WERI-Rb-1 (cell line): Measurements from ENCODE around the gene TMEM80.

Experiments
- DNase-seq: peaks from one replicate; pipeline ENCODE4 v3.0.0-alpha.2; 2020
- H3K27ac ChIP-seq: fragments of 250-450 bp; sonication (Bioruptor Pico); 2 replicates; pipeline ENCODE4 v1.5.1; 2020; ENCODE audit warnings: mild to moderate bottlenecking, moderate library complexity
- H3K27me3 ChIP-seq: fragments of 250-450 bp; sonication (Bioruptor Pico); 2 replicates; pipeline ENCODE4 v1.5.1; 2021; ENCODE audit warnings: mild to moderate bottlenecking, low read depth, moderate library complexity; ENCODE audit not compliant: insufficient read depth, severe bottlenecking
- H3K36me3 ChIP-seq: fragments of 250-450 bp; sonication (Bioruptor Pico); 2 replicates; pipeline ENCODE4 v1.5.1; 2020; ENCODE audit warnings: mild to moderate bottlenecking, moderate library complexity
- H3K4me3 ChIP-seq: 2 replicates; pipeline ENCODE4 v1.5.1; 2011; ENCODE audit warnings: low read depth, mild to moderate bottlenecking, control low read depth, low read length
- H3K9me3 ChIP-seq: fragments of 250-450 bp; sonication (Bioruptor Pico); 2 replicates; pipeline ENCODE4 v1.5.1; 2021; ENCODE audit warnings: mild to moderate bottlenecking, moderate library complexity; ENCODE audit not compliant: severe bottlenecking
- TF ChIP-seq, protein P1 (sequence below): IDR thresholded peaks from 2 replicates; pipeline ENCODE4 v1.5.1; 2011; ENCODE audit warnings: low read depth, mild to moderate bottlenecking, control low read depth, inconsistent platforms, low read length

The TMEM80 gene

DNA sequence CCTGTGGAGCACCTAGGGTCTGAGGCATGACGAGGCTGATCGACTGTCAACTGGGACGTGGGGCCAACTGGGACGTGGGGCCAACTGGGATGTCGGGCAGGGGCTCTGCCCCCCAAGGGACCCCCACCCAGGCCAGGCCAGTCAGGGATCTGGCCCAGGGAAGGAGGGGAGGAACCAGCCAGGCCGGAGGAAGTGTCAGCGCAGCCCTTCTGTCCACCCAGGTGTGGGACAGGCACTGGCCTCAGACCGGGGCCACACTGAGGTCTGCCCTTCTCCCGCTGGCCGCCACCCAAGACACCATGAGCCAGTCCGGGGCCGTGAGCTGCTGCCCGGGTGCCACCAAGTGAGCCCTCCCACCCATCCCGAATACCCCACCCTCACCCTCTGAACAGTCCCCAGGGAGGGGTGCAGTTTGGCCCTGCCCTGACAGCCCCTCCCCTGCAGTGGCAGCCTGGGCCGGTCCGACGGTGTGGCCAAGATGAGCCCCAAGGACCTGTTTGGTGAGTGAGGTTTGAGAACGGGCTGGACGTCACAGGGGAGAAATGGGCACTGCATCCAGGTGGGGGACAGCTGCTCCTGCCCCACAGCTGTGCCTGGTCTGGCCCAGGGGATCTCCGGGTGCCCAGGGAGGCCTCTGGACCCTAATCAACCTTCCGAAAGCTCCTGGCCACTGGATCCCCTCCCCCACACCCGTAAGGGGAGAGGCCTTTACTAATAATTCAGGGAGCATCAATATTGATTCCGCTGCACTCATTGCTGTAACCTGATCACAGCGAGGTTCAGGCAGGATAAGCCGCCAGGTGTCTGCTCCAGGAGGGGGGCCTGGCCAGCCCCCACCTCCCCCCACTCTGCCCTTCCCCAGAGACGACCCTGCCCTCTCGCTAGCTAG, 13.7 kb downstream of the TMEM80 start:
- H3K9me3 ChIP-seq: no peaks in the 10 kb centered on the region
- H3K4me3 ChIP-seq: no peak overlapping the region
- H3K27me3 ChIP-seq: no peaks in the 10 kb centered on the region
- DNase-seq: no peak
- H3K36me3 ChIP-seq: no peaks in the 10 kb centered on the region
- TF ChIP-seq, protein P1, sequence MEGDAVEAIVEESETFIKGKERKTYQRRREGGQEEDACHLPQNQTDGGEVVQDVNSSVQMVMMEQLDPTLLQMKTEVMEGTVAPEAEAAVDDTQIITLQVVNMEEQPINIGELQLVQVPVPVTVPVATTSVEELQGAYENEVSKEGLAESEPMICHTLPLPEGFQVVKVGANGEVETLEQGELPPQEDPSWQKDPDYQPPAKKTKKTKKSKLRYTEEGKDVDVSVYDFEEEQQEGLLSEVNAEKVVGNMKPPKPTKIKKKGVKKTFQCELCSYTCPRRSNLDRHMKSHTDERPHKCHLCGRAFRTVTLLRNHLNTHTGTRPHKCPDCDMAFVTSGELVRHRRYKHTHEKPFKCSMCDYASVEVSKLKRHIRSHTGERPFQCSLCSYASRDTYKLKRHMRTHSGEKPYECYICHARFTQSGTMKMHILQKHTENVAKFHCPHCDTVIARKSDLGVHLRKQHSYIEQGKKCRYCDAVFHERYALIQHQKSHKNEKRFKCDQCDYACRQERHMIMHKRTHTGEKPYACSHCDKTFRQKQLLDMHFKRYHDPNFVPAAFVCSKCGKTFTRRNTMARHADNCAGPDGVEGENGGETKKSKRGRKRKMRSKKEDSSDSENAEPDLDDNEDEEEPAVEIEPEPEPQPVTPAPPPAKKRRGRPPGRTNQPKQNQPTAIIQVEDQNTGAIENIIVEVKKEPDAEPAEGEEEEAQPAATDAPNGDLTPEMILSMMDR: no peak
- peak overlapping the region; percentile 26; the same call in 1 of the 2 replicates for H3K27ac ChIP-seq

DNA sequence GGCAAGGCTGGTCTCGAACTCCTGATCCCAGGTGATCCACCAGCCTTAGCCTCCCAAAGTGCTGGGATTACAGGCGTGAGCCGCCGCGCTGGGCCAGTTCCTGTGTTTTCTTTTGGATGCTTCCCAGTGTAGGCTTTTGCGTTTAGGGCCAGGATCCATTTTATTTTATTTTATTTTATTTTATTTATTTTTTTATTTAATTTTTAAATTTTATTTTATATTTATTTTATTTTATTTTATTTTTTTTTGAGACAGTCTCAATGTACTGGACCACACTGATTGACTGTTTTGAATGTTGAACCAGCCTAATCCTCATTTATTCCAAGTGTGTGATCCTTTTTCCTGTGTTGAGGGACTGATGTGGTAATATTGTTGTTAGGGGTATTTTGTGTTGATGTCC, 18.8 kb downstream of the TMEM80 start:
- peaks cover 7% of the 10 kb centered on the region for H3K9me3 ChIP-seq
- TF ChIP-seq, protein P1: no peak
- DNase-seq: no peak

DNA sequence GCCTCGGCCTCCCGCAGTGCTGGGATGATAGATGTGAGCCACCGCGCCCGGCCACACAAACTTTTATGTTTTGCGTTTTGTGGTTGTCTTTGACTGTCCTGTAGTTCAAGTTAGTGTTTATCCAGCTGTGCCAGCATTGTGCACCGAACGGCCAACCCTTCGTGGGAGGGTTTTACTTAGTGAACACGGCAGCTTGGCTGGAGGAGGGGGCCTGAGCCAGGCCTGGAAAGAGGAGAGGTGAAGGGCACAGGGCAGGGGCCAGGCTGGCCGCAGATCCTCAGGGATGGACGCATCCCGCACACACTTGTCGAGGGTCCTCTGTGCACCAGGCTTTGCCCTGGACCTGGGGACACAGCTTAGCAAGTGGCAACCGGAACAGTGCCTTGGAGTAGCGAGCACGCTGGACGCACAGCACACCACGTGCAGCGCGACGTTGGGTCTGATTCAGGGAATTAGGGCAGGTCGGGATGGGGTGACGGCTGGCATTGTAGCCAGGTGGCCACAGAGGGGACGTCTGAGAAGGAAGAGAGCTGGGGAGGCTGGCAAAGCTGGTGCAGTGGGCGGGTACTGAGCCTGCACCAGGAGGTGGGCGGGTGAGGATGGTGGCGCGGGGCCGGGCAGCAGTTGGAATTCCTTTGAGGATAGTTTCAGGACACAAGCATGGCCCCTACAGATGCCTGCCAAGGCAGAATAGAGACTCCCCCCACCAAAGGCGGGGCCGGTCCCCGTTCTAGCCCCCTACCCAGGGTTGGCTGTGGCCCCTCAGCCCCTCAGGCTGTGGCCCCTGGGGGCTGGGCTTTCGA, 23.8 kb downstream of the TMEM80 start:
- peaks cover 7% of the 10 kb centered on the region for H3K9me3 ChIP-seq
- no peak for DNase-seq
- peaks cover 27% of the 10 kb centered on the region for H3K27me3 ChIP-seq
- no peaks in the 10 kb centered on the region for H3K36me3 ChIP-seq
- no peak overlapping the region for H3K4me3 ChIP-seq
- no peak overlapping the region for H3K27ac ChIP-seq
- TF ChIP-seq, protein P1: no peak

More for the DNA sequence above, 18.8 kb downstream of the TMEM80 start:
- H3K36me3 ChIP-seq: no peaks in the 10 kb centered on the region
- no peaks in the 10 kb centered on the region for H3K27me3 ChIP-seq
- no peak overlapping the region for H3K4me3 ChIP-seq
- H3K27ac ChIP-seq: no peak overlapping the region

DNA sequence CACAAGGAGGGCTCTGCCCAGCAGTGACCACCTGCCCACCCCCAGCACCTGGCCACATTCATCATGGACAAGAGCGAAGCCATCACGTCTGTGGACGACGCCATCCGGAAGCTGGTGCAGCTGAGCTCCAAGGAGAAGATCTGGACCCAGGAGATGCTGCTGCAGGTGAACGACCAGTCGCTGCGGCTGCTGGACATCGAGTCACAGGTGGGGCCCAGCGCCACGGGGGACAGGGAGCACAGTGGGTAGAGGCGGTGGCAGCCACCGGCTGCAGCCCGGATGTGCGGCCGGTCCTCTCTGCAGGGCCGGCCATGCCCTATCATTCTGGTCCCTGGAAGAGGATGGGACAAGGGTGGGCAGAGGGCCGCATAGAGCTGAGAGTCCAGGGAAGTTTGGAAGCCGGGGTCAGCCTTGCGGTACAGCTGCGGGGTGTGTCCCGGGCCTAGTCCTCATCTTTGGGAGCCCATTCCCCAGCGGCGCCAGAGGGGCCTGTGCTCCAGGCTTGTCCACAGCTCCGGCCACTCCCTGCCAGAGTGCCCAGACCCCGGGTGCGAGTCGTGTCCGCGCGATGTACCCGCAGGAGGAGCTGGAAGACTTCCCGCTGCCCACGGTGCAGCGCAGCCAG, 24.5 kb downstream of the TMEM80 start:
- TF ChIP-seq, protein P1: no peak
- no peak overlapping the region for H3K27ac ChIP-seq
- peaks cover 27% of the 10 kb centered on the region for H3K27me3 ChIP-seq
- no peaks in the 10 kb centered on the region for H3K36me3 ChIP-seq
- peaks cover 2% of the 10 kb centered on the region for H3K9me3 ChIP-seq
- no peak for DNase-seq
- peak overlapping the region; percentile 13 for H3K4me3 ChIP-seq

DNA sequence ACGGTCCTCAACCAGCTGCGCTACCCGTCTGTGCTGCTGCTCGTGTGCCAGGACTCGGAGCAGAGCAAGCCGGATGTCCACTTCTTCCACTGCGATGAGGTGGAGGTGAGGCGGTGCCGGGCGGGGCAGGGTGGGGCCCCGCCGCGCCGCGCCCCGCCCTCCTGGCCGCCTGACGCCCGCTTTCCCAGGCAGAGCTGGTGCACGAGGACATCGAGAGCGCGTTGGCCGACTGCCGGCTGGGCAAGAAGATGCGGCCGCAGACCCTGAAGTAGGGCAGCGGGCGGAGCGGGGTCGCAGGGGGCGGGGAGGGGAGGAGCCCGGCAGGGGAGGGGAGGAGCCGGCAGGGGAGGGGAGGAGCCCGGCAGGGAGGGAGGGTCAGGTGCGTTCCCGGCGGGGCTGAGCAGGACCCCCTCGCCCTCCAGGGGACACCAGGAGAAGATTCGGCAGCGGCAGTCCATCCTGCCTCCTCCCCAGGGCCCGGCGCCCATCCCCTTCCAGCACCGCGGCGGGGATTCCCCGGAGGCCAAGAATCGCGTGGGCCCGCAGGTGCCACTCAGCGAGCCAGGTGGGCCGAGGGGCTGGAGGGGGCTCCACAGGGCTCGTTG, 25.1 kb downstream of the TMEM80 start:
- DNase-seq: peak; percentile 76
- Histone ChIP-seq H3K27ac (no peak overlapping the region), H3K27me3 (peaks cover 27% of the 10 kb centered on the region), H3K9me3 (no peaks in the 10 kb centered on the region), H3K4me3 (peak overlapping the region; percentile 13), H3K36me3 (no peaks in the 10 kb centered on the region)
- TF ChIP-seq, protein P1: no peak
